WTC11 (cell line): Measurements from ENCODE around the gene PKM. TPM values are rescaled to one million over a fixed set of nuclear protein-coding genes. Genes with fewer than 3 reads are reported as not detected.
A peak's percentile ranks its signal among the peaks of the same experiment; 100 is the strongest.

Experiments
- ATAC-seq: fragments of 200-7000 bp; cut with Tn5 transposase; 2 replicates; pipeline ENCODE4 v1.10.0; 2021; ENCODE audit warnings: mild to moderate bottlenecking, moderate library complexity
- CTCF ChIA-PET: fragments of 300-600 bp; sonication (Branson Sonifier 250); formaldehyde crosslinking; loops from one replicate; lab custom pipeline; 2021; ENCODE audit warnings: antibody characterized with exemption; lab: Charles Lee
- POLR2A ChIA-PET: fragments of 350-600 bp; sonication (Branson Sonifier 250); formaldehyde crosslinking; loops from one replicate; lab custom pipeline; 2021; ENCODE audit warnings: antibody characterized with exemption; lab: Charles Lee
- DNase-seq: peaks from one replicate; pipeline ENCODE4 v3.0.0; 2021; ENCODE audit warnings: low spot score
- H3K27ac Mint-ChIP-seq: 2 replicates; pipeline ENCODE4 v1.8.0; 2021; ENCODE audit warnings: mixed read lengths
- H3K27me3 Mint-ChIP-seq: 2 replicates; pipeline ENCODE4 v1.8.0; 2021; ENCODE audit warnings: low read depth, mild to moderate bottlenecking, moderate library complexity, mixed read lengths
- H3K36me3 Mint-ChIP-seq: 2 replicates; pipeline ENCODE4 v1.8.0; 2021; ENCODE audit warnings: mixed read lengths
- H3K4me1 Mint-ChIP-seq: 2 replicates; pipeline ENCODE4 v1.8.0; 2022; ENCODE audit warnings: mixed read lengths
- H3K4me3 Mint-ChIP-seq: 2 replicates; pipeline ENCODE4 v1.8.0; 2021; ENCODE audit warnings: mild to moderate bottlenecking, moderate library complexity, mixed read lengths
- H3K9me3 Mint-ChIP-seq: 2 replicates; pipeline ENCODE4 v1.8.0; 2021; ENCODE audit warnings: mixed read lengths
- ELF4 ChIP-seq: sonication (generic); formaldehyde crosslinking; IDR thresholded peaks from 2 replicates; pipeline ENCODE4 v1.8.1; 2022; ENCODE audit warnings: low read depth, mild to moderate bottlenecking, moderate library complexity, missing genetic modification reagents
- ETV6 ChIP-seq: sonication (generic); formaldehyde crosslinking; IDR thresholded peaks from 2 replicates; pipeline ENCODE4 v1.8.1; 2022; ENCODE audit warnings: mild to moderate bottlenecking, missing genetic modification reagents
- GABPB1 ChIP-seq: sonication (generic); formaldehyde crosslinking; IDR thresholded peaks from 2 replicates; pipeline ENCODE4 v1.8.1; 2023; ENCODE audit warnings: mild to moderate bottlenecking, missing genetic modification reagents
- GRHL2 ChIP-seq: fragments of 250-450 bp; sonication (Bioruptor Pico); IDR thresholded peaks from 2 replicates; pipeline ENCODE4 v1.8.0; 2022; ENCODE audit warnings: mild to moderate bottlenecking, moderate library complexity; ENCODE audit not compliant: insufficient replicate concordance, severe bottlenecking
- IRF2 ChIP-seq: sonication (generic); formaldehyde crosslinking; IDR thresholded peaks from 2 replicates; pipeline ENCODE4 v1.8.0; 2022; ENCODE audit warnings: low read depth, missing genetic modification reagents, borderline replicate concordance
- MYBL2 ChIP-seq: sonication (generic); formaldehyde crosslinking; IDR thresholded peaks from 2 replicates; pipeline ENCODE4 v1.8.1; 2023; ENCODE audit warnings: mild to moderate bottlenecking, moderate library complexity, missing genetic modification reagents
- OVOL2 ChIP-seq: fragments of 250-450 bp; sonication (Bioruptor Pico); IDR thresholded peaks from 2 replicates; pipeline ENCODE4 v1.9.0; 2021; ENCODE audit warnings: mild to moderate bottlenecking, borderline replicate concordance
- RELA ChIP-seq: sonication (generic); formaldehyde crosslinking; IDR thresholded peaks from 2 replicates; pipeline ENCODE4 v1.8.1; 2022; ENCODE audit warnings: missing genetic modification reagents, mild to moderate bottlenecking, borderline replicate concordance
- SMAD3 ChIP-seq: sonication (generic); formaldehyde crosslinking; IDR thresholded peaks from 2 replicates; pipeline ENCODE4 v1.8.0; 2022; ENCODE audit warnings: missing genetic modification reagents, mild to moderate bottlenecking, borderline replicate concordance
- TCF7 ChIP-seq: sonication (generic); formaldehyde crosslinking; IDR thresholded peaks from 2 replicates; pipeline ENCODE4 v1.8.0; 2022; ENCODE audit warnings: mild to moderate bottlenecking, low read depth, missing genetic modification reagents, moderate library complexity
- TEAD1 ChIP-seq: sonication (generic); formaldehyde crosslinking; IDR thresholded peaks from 2 replicates; pipeline ENCODE4 v1.8.0; 2022; ENCODE audit warnings: mild to moderate bottlenecking, missing genetic modification reagents
- ZNF317 ChIP-seq: sonication (generic); formaldehyde crosslinking; IDR thresholded peaks from 2 replicates; pipeline ENCODE4 v1.8.1; 2023; ENCODE audit warnings: low read depth, mild to moderate bottlenecking, moderate library complexity, missing genetic modification reagents, borderline replicate concordance
- ZNF671 ChIP-seq: fragments of 250-450 bp; sonication (Bioruptor Pico); IDR thresholded peaks from 2 replicates; pipeline ENCODE4 v1.8.0; 2021; ENCODE audit warnings: mild to moderate bottlenecking
- total RNA-seq: library from RNA; stranded (reverse); gene quantifications from 3 replicates; pipeline ENCODE4 v1.2.3, GENCODE V29; 2021
- TF ChIP-seq, protein P1 (sequence below): sonication (generic); formaldehyde crosslinking; conservative IDR thresholded peaks from 2 replicates; pipeline ENCODE4 v1.8.1; 2022; ENCODE audit warnings: mild to moderate bottlenecking, missing genetic modification reagents
- TF ChIP-seq, protein P2 (sequence below): sonication (generic); formaldehyde crosslinking; IDR thresholded peaks from 2 replicates; pipeline ENCODE4 v1.8.1; 2023; ENCODE audit warnings: mild to moderate bottlenecking, missing genetic modification reagents, moderate library complexity
- TF ChIP-seq, protein P3 (sequence below): sonication (generic); formaldehyde crosslinking; IDR thresholded peaks from 2 replicates; pipeline ENCODE4 v1.8.0; 2022; ENCODE audit warnings: mild to moderate bottlenecking, missing genetic modification reagents
- TF ChIP-seq, protein P4 (sequence below): sonication (generic); formaldehyde crosslinking; IDR thresholded peaks from 2 replicates; pipeline ENCODE4 v1.8.0; 2023; ENCODE audit warnings: missing genetic modification reagents
- TF ChIP-seq, protein P5 (sequence below): sonication (generic); formaldehyde crosslinking; IDR thresholded peaks from 2 replicates; pipeline ENCODE4 v1.8.1; 2022; ENCODE audit warnings: mild to moderate bottlenecking, moderate library complexity, missing genetic modification reagents
- TF ChIP-seq, protein P6 (sequence below): fragments of 250-450 bp; sonication (Bioruptor Pico); IDR thresholded peaks from 2 replicates; pipeline ENCODE4 v2.1.2; 2022; ENCODE audit warnings: mild to moderate bottlenecking, moderate library complexity
- TF ChIP-seq, protein P7 (sequence below): fragments of 200-600 bp; IDR thresholded peaks from 2 replicates; pipeline ENCODE4 v1.8.0; 2022; ENCODE audit warnings: antibody characterized with exemption

The PKM gene
- total RNA-seq, 1 experiment from 2014 or later: 858 TPM

DNA sequence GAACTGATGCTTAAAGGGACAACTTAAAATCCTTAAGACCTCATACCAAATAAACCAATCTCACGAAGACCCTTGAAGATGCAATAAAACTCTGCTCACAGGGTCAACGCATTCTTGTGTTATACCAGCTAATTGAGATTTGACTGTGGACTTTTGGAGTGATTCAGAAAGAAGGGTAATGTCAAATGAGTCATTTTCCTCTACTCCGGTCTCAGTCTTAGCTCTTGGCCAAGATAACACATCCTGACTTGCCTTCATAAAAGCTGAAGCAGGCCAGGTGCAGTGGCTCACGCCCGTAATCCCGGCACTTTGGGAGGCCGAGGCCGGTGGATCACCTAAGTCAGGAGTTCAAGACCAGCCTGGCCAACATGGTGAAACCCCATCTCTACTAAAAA lies 3.8 kb downstream of the PKM start:
- peak overlapping the region; percentile 41 for H3K4me3 Mint-ChIP-seq
- peaks cover 69% of the 10 kb centered on the region for H3K4me1 Mint-ChIP-seq
- peaks cover 40% of the 10 kb centered on the region for H3K36me3 Mint-ChIP-seq
- no peak for ATAC-seq
- POLR2A ChIA-PET: interaction anchor here (0.7 to 1.1 kb wide), 3 partner anchors 10 to 30 kb away, joined by 3 to 4 read pairs (median 4); partner anchors contain the start of gene GRAMD2A
- DNase-seq: no peak
- H3K27me3 Mint-ChIP-seq: peaks cover 3% of the 10 kb centered on the region
- no peaks in the 10 kb centered on the region for H3K9me3 Mint-ChIP-seq
- CTCF ChIA-PET: interaction anchor here (0.6 to 2.0 kb wide), 17 partner anchors 9 to 86 kb away, joined by 3 to 19 read pairs (median 6); partner anchors contain the start of gene GRAMD2A
- TF ChIP-seq MYBL2 (CRISPR knock-in tag) (0 out of 2 replicates have a peak, but pooled peaks have one; percentile 12), OVOL2 (CRISPR knock-in tag) (no peak)
- peak overlapping the region; percentile 47 for H3K27ac Mint-ChIP-seq

DNA sequence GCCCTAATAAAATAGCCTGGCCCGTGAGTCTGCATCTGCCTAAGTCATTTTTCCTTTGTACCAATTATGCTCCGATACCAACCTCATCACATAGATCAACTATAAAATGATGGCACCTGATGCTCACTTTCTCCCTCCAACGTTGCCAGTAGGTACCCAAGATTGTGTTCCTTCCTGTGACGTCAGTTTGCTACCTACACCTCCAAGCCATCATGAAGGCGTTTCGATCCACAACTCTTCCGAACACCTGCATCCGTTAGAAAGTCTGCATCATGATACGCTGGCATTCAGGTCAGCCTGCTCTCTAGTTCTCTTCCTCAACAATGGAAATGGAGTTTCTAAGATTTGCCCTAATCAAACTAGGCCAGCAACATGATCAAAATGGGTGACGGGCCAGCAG lies 7.7 kb downstream of the PKM start:
- TF ChIP-seq GABPB1 (CRISPR knock-in tag): no peak
- no peak for TF ChIP-seq GRHL2 (CRISPR knock-in tag)
- no peak for TF ChIP-seq ZNF671 (CRISPR knock-in tag)
- TF ChIP-seq ZNF317 (CRISPR knock-in tag): no peak
- Mint-ChIP-seq H3K27ac (peak overlapping the region; percentile 20; the same call in 1 of the 2 replicates), H3K4me1 (peaks cover 64% of the 10 kb centered on the region), H3K4me3 (no peak overlapping the region), H3K36me3 (peaks cover 62% of the 10 kb centered on the region), H3K27me3 (no peaks in the 10 kb centered on the region), H3K9me3 (no peaks in the 10 kb centered on the region)
- no peak for DNase-seq
- no peak for ATAC-seq
- ChIA-PET POLR2A (no interaction called here), CTCF (no interaction called here)

DNA sequence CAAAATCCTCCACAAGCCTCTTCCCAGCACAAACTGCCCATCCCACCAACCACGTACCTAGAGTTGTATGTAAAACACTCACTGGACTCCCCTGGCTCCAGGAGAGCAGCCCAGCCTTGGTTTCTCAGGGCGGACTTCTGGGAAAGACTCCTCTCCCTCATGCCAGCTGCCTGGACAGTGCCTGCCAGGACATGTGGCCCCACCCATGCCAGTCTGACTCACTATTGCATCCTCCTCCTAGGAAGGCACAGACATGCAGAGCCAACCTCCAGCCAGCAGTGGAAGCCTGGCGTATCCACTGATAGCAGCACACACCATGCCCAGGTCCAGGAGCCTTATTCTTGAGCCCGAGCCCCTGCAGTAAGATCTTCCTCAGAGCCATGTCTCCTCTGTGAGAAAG lies 8.6 kb downstream of the PKM start:
- no peak for TF ChIP-seq ELF4 (CRISPR knock-in tag)
- TF ChIP-seq, protein P1, sequence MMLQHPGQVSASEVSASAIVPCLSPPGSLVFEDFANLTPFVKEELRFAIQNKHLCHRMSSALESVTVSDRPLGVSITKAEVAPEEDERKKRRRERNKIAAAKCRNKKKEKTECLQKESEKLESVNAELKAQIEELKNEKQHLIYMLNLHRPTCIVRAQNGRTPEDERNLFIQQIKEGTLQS (CRISPR knock-in tag): no peak
- no peak for TF ChIP-seq RELA (CRISPR knock-in tag)
- TF ChIP-seq, protein P2, sequence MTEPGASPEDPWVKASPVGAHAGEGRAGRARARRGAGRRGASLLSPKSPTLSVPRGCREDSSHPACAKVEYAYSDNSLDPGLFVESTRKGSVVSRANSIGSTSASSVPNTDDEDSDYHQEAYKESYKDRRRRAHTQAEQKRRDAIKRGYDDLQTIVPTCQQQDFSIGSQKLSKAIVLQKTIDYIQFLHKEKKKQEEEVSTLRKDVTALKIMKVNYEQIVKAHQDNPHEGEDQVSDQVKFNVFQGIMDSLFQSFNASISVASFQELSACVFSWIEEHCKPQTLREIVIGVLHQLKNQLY: no peak
- TF ChIP-seq ETV6 (CRISPR knock-in tag): no peak
- TF ChIP-seq, protein P3, sequence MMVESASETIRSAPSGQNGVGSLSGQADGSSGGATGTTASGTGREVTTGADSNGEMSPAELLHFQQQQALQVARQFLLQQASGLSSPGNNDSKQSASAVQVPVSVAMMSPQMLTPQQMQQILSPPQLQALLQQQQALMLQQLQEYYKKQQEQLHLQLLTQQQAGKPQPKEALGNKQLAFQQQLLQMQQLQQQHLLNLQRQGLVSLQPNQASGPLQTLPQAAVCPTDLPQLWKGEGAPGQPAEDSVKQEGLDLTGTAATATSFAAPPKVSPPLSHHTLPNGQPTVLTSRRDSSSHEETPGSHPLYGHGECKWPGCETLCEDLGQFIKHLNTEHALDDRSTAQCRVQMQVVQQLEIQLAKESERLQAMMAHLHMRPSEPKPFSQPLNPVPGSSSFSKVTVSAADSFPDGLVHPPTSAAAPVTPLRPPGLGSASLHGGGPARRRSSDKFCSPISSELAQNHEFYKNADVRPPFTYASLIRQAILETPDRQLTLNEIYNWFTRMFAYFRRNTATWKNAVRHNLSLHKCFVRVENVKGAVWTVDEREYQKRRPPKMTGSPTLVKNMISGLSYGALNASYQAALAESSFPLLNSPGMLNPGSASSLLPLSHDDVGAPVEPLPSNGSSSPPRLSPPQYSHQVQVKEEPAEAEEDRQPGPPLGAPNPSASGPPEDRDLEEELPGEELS (CRISPR knock-in tag): no peak
- no peak for TF ChIP-seq GABPB1 (CRISPR knock-in tag)
- TF ChIP-seq, protein P4, sequence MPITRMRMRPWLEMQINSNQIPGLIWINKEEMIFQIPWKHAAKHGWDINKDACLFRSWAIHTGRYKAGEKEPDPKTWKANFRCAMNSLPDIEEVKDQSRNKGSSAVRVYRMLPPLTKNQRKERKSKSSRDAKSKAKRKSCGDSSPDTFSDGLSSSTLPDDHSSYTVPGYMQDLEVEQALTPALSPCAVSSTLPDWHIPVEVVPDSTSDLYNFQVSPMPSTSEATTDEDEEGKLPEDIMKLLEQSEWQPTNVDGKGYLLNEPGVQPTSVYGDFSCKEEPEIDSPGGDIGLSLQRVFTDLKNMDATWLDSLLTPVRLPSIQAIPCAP (CRISPR knock-in tag): no peak
- Mint-ChIP-seq H3K9me3 (no peaks in the 10 kb centered on the region), H3K27ac (peak overlapping the region; percentile 6; the same call in 1 of the 2 replicates), H3K36me3 (peaks cover 71% of the 10 kb centered on the region), H3K4me3 (no peak overlapping the region), H3K27me3 (no peaks in the 10 kb centered on the region), H3K4me1 (peaks cover 57% of the 10 kb centered on the region)
- POLR2A ChIA-PET: no interaction called here
- no peak for DNase-seq
- CTCF ChIA-PET: interaction anchor here (0.5 to 0.9 kb wide), 2 partner anchors 23 to 129 kb away, joined by 3 read pairs; no protein-coding TSS in a partner anchor
- ATAC-seq: no peak

DNA sequence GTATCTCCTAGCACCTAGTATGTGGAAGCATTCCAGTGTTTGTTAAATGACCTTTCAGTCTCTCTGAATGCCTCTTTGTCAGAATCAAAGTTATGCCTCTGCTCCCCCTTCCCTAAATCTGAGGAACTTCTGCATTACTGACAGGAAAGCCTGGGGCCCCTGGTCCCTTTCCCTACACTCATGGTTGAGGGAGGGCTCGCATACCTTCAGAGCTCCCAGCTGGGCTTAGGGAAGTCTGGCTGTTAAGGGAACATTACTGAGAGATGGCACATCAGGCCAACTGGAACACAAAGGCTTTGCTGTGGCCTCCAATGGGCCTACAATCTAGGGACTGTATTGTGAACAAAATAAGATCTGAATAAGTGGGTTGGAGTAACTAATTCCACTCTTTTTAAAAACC lies 10.3 kb downstream of the PKM start:
- ChIA-PET CTCF (interaction anchor here (1.4 kb wide), 1 partner anchor 21 kb away, joined by 3 read pairs; no protein-coding TSS in a partner anchor), POLR2A (interaction anchor here (1.1 kb wide), 1 partner anchor 23 kb away, joined by 4 read pairs; the partner anchor contains the start of gene GRAMD2A)
- H3K27ac Mint-ChIP-seq: no peak overlapping the region
- peaks cover 83% of the 10 kb centered on the region for H3K36me3 Mint-ChIP-seq
- H3K4me3 Mint-ChIP-seq: no peak overlapping the region
- no peak for ATAC-seq
- DNase-seq: no peak
- TF ChIP-seq TEAD1 (CRISPR knock-in tag): no peak
- TF ChIP-seq IRF2: no peak
- TF ChIP-seq OVOL2 (CRISPR knock-in tag): no peak
- TF ChIP-seq TCF7 (CRISPR knock-in tag): no peak
- TF ChIP-seq, protein P5, sequence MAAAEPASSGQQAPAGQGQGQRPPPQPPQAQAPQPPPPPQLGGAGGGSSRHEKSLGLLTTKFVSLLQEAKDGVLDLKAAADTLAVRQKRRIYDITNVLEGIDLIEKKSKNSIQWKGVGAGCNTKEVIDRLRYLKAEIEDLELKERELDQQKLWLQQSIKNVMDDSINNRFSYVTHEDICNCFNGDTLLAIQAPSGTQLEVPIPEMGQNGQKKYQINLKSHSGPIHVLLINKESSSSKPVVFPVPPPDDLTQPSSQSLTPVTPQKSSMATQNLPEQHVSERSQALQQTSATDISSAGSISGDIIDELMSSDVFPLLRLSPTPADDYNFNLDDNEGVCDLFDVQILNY (CRISPR knock-in tag): no peak
- TF ChIP-seq, protein P6, sequence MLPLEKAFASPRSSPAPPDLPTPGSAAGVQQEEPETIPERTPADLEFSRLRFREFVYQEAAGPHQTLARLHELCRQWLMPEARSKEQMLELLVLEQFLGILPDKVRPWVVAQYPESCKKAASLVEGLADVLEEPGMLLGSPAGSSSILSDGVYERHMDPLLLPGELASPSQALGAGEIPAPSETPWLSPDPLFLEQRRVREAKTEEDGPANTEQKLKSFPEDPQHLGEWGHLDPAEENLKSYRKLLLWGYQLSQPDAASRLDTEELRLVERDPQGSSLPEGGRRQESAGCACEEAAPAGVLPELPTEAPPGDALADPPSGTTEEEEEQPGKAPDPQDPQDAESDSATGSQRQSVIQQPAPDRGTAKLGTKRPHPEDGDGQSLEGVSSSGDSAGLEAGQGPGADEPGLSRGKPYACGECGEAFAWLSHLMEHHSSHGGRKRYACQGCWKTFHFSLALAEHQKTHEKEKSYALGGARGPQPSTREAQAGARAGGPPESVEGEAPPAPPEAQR (CRISPR knock-in tag): no peak
- TF ChIP-seq, protein P7, sequence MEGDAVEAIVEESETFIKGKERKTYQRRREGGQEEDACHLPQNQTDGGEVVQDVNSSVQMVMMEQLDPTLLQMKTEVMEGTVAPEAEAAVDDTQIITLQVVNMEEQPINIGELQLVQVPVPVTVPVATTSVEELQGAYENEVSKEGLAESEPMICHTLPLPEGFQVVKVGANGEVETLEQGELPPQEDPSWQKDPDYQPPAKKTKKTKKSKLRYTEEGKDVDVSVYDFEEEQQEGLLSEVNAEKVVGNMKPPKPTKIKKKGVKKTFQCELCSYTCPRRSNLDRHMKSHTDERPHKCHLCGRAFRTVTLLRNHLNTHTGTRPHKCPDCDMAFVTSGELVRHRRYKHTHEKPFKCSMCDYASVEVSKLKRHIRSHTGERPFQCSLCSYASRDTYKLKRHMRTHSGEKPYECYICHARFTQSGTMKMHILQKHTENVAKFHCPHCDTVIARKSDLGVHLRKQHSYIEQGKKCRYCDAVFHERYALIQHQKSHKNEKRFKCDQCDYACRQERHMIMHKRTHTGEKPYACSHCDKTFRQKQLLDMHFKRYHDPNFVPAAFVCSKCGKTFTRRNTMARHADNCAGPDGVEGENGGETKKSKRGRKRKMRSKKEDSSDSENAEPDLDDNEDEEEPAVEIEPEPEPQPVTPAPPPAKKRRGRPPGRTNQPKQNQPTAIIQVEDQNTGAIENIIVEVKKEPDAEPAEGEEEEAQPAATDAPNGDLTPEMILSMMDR: no peak
- TF ChIP-seq SMAD3 (CRISPR knock-in tag): no peak
- H3K4me1 Mint-ChIP-seq: peaks cover 42% of the 10 kb centered on the region
- no peaks in the 10 kb centered on the region for H3K27me3 Mint-ChIP-seq
- H3K9me3 Mint-ChIP-seq: no peaks in the 10 kb centered on the region
